HG02840 (cell line): Measurements from ENCODE around the gene EIF3B.

ENCODE experiments used
- ATAC-seq: cut with Tn5 transposase; IDR thresholded peaks from one replicate; pipeline ENCODE4 v1.9.1; 2021; ENCODE audit warnings: mild to moderate bottlenecking, moderate library complexity, moderate number of reproducible peaks; ENCODE audit not compliant: unreplicated experiment, low FRiP score

EIF3B gene

DNA sequence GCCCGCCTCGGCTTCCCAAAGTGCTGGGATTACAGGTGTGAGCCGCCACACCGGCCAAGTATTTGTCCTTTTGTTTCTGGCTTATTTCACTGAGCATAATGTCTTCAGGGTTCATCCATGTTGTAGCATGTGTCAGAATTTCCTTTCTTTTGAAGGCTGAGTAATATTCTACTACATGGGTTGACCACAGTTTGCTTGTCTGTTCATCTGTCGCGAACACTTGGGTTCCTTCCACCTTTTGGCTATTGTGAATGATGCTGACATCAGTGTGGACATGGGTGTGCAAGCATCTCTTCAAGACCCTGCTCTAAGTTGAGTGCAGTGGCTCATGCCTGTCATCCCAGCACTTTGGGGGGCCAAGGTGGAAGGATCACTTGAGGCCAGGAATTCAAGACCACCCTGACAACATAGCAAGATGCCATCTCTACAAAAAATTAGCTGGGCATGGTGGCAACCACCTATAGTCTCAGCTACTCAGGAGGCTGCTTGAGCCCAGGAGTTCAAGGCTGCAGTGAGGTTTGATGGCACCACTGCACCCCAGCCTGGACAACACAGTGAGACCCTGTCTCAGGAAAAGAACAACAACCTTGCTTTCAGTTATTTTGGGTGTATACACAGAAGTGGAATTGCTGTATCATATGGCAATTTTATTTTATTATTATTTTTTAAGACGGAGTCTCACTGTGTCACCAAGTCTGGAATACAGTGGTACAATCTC, 65.7 kb downstream of the EIF3B start:
- ATAC-seq = no peak

DNA sequence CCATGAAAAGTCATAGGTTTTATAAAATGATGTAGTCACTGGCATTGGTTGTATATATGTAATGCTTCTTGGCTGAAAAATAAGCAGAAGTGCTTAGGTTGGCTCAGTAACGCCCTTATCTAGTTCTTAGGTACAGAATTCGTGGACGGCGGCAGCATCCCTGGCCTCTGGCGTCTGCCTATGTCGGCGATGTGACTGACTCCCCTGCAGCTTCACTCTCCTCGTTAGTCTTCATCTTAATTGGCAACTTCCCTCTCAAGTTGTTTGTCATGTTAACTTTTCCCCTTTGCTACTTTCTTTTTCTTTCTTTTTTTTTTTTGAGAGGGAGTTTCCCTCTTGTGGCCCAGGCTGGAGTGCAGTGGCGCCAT, 67.3 kb downstream of the EIF3B start:
- no peak for ATAC-seq

DNA sequence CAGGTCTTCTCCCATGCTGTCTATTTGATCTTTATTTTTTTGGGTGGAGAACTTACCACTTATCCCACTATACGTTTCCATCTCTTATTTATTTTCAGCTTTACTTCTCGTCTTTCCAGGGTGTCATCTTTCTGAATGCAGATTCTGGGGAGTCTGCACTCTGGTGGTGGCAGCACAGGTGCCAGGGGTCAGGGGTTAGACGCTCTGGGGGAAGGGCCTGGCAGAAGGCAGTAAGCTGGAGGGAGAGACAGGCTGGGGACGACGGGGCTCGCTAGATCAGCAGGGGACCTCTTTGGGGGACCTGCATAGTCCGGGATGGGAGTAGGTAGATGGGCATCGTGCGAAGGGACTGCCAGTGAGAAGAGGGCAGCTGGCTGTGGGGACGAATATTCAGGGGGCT, 71.1 kb downstream of the EIF3B start:
- ATAC-seq = no peak
